ENCODE results near the gene CGB2. TPM values are rescaled to one million over a fixed set of nuclear protein-coding genes. Genes with fewer than 3 reads are reported as not detected.

CGB2 gene
- total and polyA plus RNA-seq, 9 of the 15 experiments (the other 6 are each of a cell fraction or from before 2014, with no cell fraction given): 0.22 TPM; not detected in 8

DNA sequence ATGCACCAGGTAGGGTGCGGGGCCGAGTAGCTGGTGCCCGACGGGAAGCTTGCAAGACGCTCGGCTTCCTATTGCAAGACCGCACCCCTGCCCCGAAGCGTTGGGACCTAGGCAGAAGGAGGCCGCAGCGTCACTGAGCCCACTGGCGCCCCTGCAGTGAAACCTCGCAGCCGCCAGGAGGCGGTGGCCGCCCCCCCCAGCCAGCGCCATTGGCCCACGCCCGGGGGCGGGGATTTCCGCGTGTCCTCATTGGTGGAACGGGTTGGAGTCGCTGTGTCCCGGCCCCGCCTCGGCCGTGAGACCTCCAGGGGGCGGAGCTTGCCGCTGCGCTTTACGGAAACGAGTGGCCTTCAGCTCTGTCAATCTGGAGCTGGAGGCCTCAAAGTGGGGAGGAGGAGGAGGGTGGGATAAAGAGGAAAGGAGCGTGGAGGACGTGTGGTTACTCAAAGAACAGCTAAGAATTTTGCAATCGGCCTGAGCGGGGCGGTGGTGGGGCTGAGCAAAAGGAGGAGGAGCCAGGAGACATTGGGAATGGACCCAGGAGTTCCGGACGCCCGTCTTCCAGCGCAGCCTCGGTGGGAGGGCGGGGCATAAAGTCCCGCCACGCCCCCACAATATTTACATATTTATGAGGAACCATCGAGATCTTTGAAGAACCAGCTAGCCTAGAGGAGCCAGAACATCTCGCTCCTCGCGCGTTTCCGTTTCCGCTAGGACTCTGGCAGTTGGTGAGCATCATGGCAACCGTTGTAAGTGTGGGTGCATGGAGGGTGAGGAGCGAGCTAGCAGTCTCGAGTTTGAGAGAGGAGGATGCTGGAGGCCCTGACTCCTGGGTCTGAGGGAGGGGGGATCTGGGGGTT lies 38.3 kb upstream of the CGB2 start, which contains the start of the genes GYS1 and RUVBL2 (continued):
- TF ChIP-seq PRDM10 (IDR thresholded peaks at IDR 0.05; ENCODE audit: partially characterized antibody) (peak; percentile 97), CREB3L1 (IDR thresholded peaks at IDR 0.05; ENCODE audit: borderline replicate concordance, low read depth) (peak; percentile 10; the same call in 1 of the 2 replicates), POLR2H (tag; IDR thresholded peaks at IDR 0.05; ENCODE audit: low read depth) (peak; percentile 66), PHTF2 (CRISPR knock-in tag; IDR thresholded peaks at IDR 0.05) (no peak), GATAD2A (IDR thresholded peaks at IDR 0.05) (peak; percentile 98), SAFB (IDR thresholded peaks at IDR 0.05; ENCODE audit: borderline replicate concordance, low read depth, low read length) (peak; percentile 42; the same call in 1 of the 2 replicates), ZNF699 (CRISPR knock-in tag; IDR thresholded peaks at IDR 0.05; ENCODE audit: insufficient replicate concordance) (no peak), POLR2A (conservative IDR thresholded peaks at IDR 0.05) (peak; percentile 96), ZC3H8 (IDR thresholded peaks at IDR 0.05) (0 out of 2 replicates have a peak, but pooled peaks have one; percentile 52), MBD2 (IDR thresholded peaks at IDR 0.05; ENCODE audit: borderline replicate concordance, low read depth) (peak; percentile 86; the same call in 1 of the 2 replicates), JUND (IDR thresholded peaks at IDR 0.05; ENCODE audit: borderline replicate concordance, low read depth, low read length) (peak; percentile 53), JUND (tag; IDR thresholded peaks at IDR 0.05; ENCODE audit: borderline replicate concordance, low read depth, low read length) (no peak; the same call in 2 of the 3 replicates), ZNF282 (CRISPR knock-in tag; IDR thresholded peaks at IDR 0.05) (no peak), TBP (optimal IDR thresholded peaks at IDR 0.05; ENCODE audit: low read depth, low read length) (peak; percentile 73), ZNF586 (CRISPR knock-in tag; conservative IDR thresholded peaks at IDR 0.05) (no peak), ZBTB7A (IDR thresholded peaks at IDR 0.05; ENCODE audit: borderline replicate concordance, control insufficient read depth, low read depth, low read length) (peak; percentile 96; the same call in 1 of the 2 replicates), NFRKB (IDR thresholded peaks at IDR 0.05; ENCODE audit: low read depth) (peak; percentile 71), ZNF146 (CRISPR knock-in tag; IDR thresholded peaks at IDR 0.05; ENCODE audit: unreplicated experiment) (no peak), PHF8 (IDR thresholded peaks at IDR 0.05; ENCODE audit: borderline replicate concordance, low read length) (peak; percentile 70; the same call in 1 of the 2 replicates), SIN3B (IDR thresholded peaks at IDR 0.05; ENCODE audit: low read depth) (peak; percentile 90), BDP1 (IDR thresholded peaks at IDR 0.05; ENCODE audit: insufficient read depth, insufficient read length) (no peak), KLF1 (tag; IDR thresholded peaks at IDR 0.05) (no peak), FOXA3 (CRISPR knock-in tag; conservative IDR thresholded peaks at IDR 0.05 in 1 of 2, IDR thresholded peaks at IDR 0.05 in 1 of 2) (peak in 1 of 2 experiments; percentile 50; a peak in 1 of 4 replicates)

Measured in K562 (cell line).